Suprapubic skin (tissue), 3 donors: ENCODE measurements around the gene AK1.

Experiments
- POLR2AphosphoS5 ChIP-seq, 3 donors: sonication (generic); formaldehyde crosslinking; IDR thresholded peaks; one replicate each; pipeline ENCODE4 v1.6.1; 2017; ENCODE audit warnings: antibody characterized with exemption in 3 of 3
- TF ChIP-seq, protein P1 (sequence below), 2 donors: fragments of 200-600 bp in 1 of 2; fragments of 450-650 bp in 1 of 2; sonication (generic) in 1 of 2; IDR thresholded peaks; one replicate each; pipeline ENCODE4 v1.5.1; 2016 to 2019; ENCODE audit warnings: antibody characterized with exemption in 2 of 2, mild to moderate bottlenecking in 1 of 2, moderate library complexity in 1 of 2

DNA sequence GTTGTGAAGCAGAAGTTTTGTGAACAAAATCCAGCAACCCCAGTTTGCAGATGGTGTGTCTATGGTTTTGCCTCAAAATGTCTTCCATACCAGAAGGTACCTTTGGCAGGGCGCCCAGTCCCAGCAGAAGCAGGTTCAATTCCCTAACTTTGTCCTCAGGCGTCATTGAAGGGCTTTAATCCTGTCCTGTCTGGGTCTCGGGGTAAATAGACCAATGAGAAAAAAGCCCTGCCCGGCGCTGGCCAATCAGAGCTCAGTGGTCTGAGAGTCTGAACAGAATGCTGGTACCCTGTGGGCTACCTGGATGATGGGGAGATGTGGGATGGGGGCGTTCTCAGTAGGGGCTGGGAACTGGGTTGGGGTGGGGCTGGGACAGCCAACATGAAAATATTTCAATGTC is 45.6 kb upstream of the AK1 start:
- TF ChIP-seq, protein P1, sequence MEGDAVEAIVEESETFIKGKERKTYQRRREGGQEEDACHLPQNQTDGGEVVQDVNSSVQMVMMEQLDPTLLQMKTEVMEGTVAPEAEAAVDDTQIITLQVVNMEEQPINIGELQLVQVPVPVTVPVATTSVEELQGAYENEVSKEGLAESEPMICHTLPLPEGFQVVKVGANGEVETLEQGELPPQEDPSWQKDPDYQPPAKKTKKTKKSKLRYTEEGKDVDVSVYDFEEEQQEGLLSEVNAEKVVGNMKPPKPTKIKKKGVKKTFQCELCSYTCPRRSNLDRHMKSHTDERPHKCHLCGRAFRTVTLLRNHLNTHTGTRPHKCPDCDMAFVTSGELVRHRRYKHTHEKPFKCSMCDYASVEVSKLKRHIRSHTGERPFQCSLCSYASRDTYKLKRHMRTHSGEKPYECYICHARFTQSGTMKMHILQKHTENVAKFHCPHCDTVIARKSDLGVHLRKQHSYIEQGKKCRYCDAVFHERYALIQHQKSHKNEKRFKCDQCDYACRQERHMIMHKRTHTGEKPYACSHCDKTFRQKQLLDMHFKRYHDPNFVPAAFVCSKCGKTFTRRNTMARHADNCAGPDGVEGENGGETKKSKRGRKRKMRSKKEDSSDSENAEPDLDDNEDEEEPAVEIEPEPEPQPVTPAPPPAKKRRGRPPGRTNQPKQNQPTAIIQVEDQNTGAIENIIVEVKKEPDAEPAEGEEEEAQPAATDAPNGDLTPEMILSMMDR (IDR thresholded peaks at IDR 0.05): no peak
- no peak for TF ChIP-seq POLR2AphosphoS5 (IDR thresholded peaks at IDR 0.05)
